ENCODE results near the gene APOBEC3F.

- TF ChIP-seq POLR2A (IDR thresholded peaks at IDR 0.05) (no peak), CTCF (IDR thresholded peaks at IDR 0.05) (no peak)
Measured at GRCh38 chr22:39089928-39090327, 49.3 kb downstream of the APOBEC3F start.

All from thyroid gland (tissue), 4 donors.